ENCODE measurements around the gene C2orf80. TPM values are rescaled to one million over a fixed set of nuclear protein-coding genes. Genes with fewer than 3 reads are reported as not detected.

The C2orf80 gene
- total RNA-seq, 6 experiments from 2014 or later: not detected

GRCh38 chr2:208204166-208204565, 14.3 kb upstream of the C2orf80 start:
- Mint-ChIP-seq H3K4me3 (no peak overlapping the region), H3K9me3 (no peaks in the 10 kb centered on the region), H3K27ac (no peak overlapping the region), H3K27me3 (ENCODE audit: insufficient read depth) (peaks cover 15% of the 10 kb centered on the region), H3K4me1 (ENCODE audit: low read depth) (no peaks in the 10 kb centered on the region), H3K36me3 (ENCODE audit: low read depth) (no peaks in the 10 kb centered on the region)
- DNase-seq: no peak
- TF ChIP-seq CTCF (IDR thresholded peaks at IDR 0.05): no peak

- Mint-ChIP-seq H3K27ac (no peak overlapping the region), H3K9me3 (no peaks in the 10 kb centered on the region), H3K36me3 (ENCODE audit: low read depth) (no peaks in the 10 kb centered on the region), H3K4me3 (peak overlapping the region; percentile 12; the same call in 1 of the 2 replicates), H3K4me1 (ENCODE audit: low read depth) (peaks cover 26% of the 10 kb centered on the region; the same call in 1 of the 2 replicates), H3K27me3 (ENCODE audit: insufficient read depth) (peaks cover 13% of the 10 kb centered on the region)
- DNase-seq: no peak
- TF ChIP-seq CTCF (IDR thresholded peaks at IDR 0.05): no peak
Observed at GRCh38 chr2:208195531-208195930, 5.7 kb upstream of the C2orf80 start.

- Mint-ChIP-seq H3K27me3 (ENCODE audit: insufficient read depth) (peaks cover 3% of the 10 kb centered on the region), H3K4me3 (peak overlapping the region; percentile 63; the same call in 1 of the 2 replicates), H3K27ac (no peak overlapping the region), H3K9me3 (no peaks in the 10 kb centered on the region), H3K4me1 (ENCODE audit: low read depth) (peaks cover 26% of the 10 kb centered on the region; the same call in 1 of the 2 replicates), H3K36me3 (ENCODE audit: low read depth) (no peaks in the 10 kb centered on the region)
- DNase-seq: no peak
- no peak for TF ChIP-seq CTCF (IDR thresholded peaks at IDR 0.05)
Observed at GRCh38 chr2:208192611-208193236, 2.9 kb upstream of the C2orf80 start.

- Mint-ChIP-seq H3K27me3 (ENCODE audit: insufficient read depth) (peaks cover 3% of the 10 kb centered on the region), H3K27ac (no peak overlapping the region), H3K4me3 (no peak overlapping the region), H3K36me3 (ENCODE audit: low read depth) (no peaks in the 10 kb centered on the region), H3K4me1 (ENCODE audit: low read depth) (peaks cover 11% of the 10 kb centered on the region; the same call in 1 of the 2 replicates), H3K9me3 (no peaks in the 10 kb centered on the region)
- no peak for DNase-seq
- TF ChIP-seq CTCF (IDR thresholded peaks at IDR 0.05): no peak
Observed at GRCh38 chr2:208189069-208189809, 591 bp downstream of the C2orf80 start.

GRCh38 chr2:208186893-208187292, 2.9 kb downstream of the C2orf80 start:
- no peak for TF ChIP-seq CTCF (IDR thresholded peaks at IDR 0.05)
- no peak for DNase-seq
- H3K36me3 Mint-ChIP-seq (ENCODE audit: low read depth): no peaks in the 10 kb centered on the region
- peaks cover 16% of the 10 kb centered on the region for H3K27me3 Mint-ChIP-seq (ENCODE audit: insufficient read depth)
- H3K27ac Mint-ChIP-seq: no peak overlapping the region
- H3K9me3 Mint-ChIP-seq: no peaks in the 10 kb centered on the region
- H3K4me3 Mint-ChIP-seq: no peak overlapping the region
- no peaks in the 10 kb centered on the region for H3K4me1 Mint-ChIP-seq (ENCODE audit: low read depth)
